Neural cell (in vitro differentiated cells): Measurements from ENCODE around the gene SEL1L3.

Experiments
- CTCF ChIP-seq: fragments of 450-650 bp; IDR thresholded peaks from 2 replicates; pipeline ENCODE4 v1.5.1; 2014; ENCODE audit warnings: antibody characterized with exemption, mild to moderate bottlenecking, moderate library complexity; ENCODE audit not compliant: poor library complexity, severe bottlenecking
- EP300 ChIP-seq: fragments of 450-650 bp; conservative IDR thresholded peaks from 2 replicates; pipeline ENCODE4 v1.6.1; 2014; ENCODE audit warnings: antibody characterized with exemption, mild to moderate bottlenecking, moderate library complexity; ENCODE audit not compliant: poor library complexity, severe bottlenecking
- EZH2 ChIP-seq: fragments of 200-600, 300-800 bp; shearing (Covaris generic), sonication (generic); IDR thresholded peaks from 2 replicates; pipeline ENCODE4 v1.6.1; 2014; ENCODE audit warnings: antibody characterized with exemption, low read length, borderline replicate concordance, mild to moderate bottlenecking; ENCODE audit not compliant: insufficient read depth, poor library complexity, severe bottlenecking
- MXI1 ChIP-seq: fragments of 450-650 bp; conservative IDR thresholded peaks from 2 replicates; pipeline ENCODE4 v1.6.1; 2014; ENCODE audit warnings: antibody characterized with exemption, mild to moderate bottlenecking; ENCODE audit not compliant: poor library complexity, severe bottlenecking
- POLR2AphosphoS5 ChIP-seq: IDR thresholded peaks from 2 replicates; pipeline ENCODE4 v1.6.1; 2012
- RAD21 ChIP-seq: fragments of 450-650 bp; conservative IDR thresholded peaks from 2 replicates; pipeline ENCODE4 v1.6.1; 2014; ENCODE audit warnings: antibody characterized with exemption, mild to moderate bottlenecking, moderate library complexity
- REST ChIP-seq: IDR thresholded peaks from 2 replicates; pipeline ENCODE4 v1.6.1; 2012; ENCODE audit warnings: borderline replicate concordance
- SMC3 ChIP-seq: fragments of 450-650 bp; conservative IDR thresholded peaks from 2 replicates; pipeline ENCODE4 v1.6.1; 2014; ENCODE audit warnings: antibody characterized with exemption, mild to moderate bottlenecking, moderate library complexity; ENCODE audit not compliant: poor library complexity
- TAF1 ChIP-seq: IDR thresholded peaks from 2 replicates; pipeline ENCODE4 v1.6.1; 2012; ENCODE audit warnings: low read depth

GRCh38 chr4:25844961-25845712, 17.7 kb downstream of the SEL1L3 start:
- TF ChIP-seq CTCF (no peak), TAF1 (no peak), REST (no peak), POLR2AphosphoS5 (no peak), RAD21 (no peak), EZH2 (no peak), EP300 (no peak), MXI1 (no peak), SMC3 (no peak)
